Rectal smooth muscle tissue (tissue), 1 donor: ENCODE results near the gene KIF3B.

ENCODE experiments used
- H3K27ac ChIP-seq: one replicate; pipeline ENCODE4 v1.7.0; 2013; ENCODE audit warnings: low read depth, low read length, inconsistent platforms
- H3K27me3 ChIP-seq: one replicate; pipeline ENCODE4 v1.7.0; 2013; ENCODE audit warnings: low read length; ENCODE audit not compliant: control insufficient read depth, insufficient read depth
- H3K36me3 ChIP-seq: one replicate; pipeline ENCODE4 v1.7.0; 2013; ENCODE audit warnings: low read length; ENCODE audit not compliant: control insufficient read depth, insufficient read depth
- H3K4me1 ChIP-seq: one replicate; pipeline ENCODE4 v1.7.0; 2013; ENCODE audit warnings: low read length; ENCODE audit not compliant: control insufficient read depth, insufficient read depth
- H3K4me3 ChIP-seq: one replicate; pipeline ENCODE4 v1.7.0; 2013; ENCODE audit warnings: low read length
- H3K9ac ChIP-seq: one replicate; pipeline ENCODE4 v1.7.0; 2013; ENCODE audit warnings: low read length

KIF3B gene

GRCh38 chr20:32277361-32278198 is at the start of gene KIF3B:
TSS of gene KIF3B (plus strand) at chr20:32277651. CDS start at chr20:32309778, 32,127 bp downstream.
- Histone ChIP-seq H3K36me3 (no peaks in the 10 kb centered on the region), H3K9ac (peak within 1 kb of the TSS; percentile 87), H3K27ac (peak within 1 kb of the TSS; percentile 62), H3K4me3 (peak within 1 kb of the TSS; percentile 96), H3K27me3 (no peaks in the 10 kb centered on the region), H3K4me1 (peaks cover 4% of the 10 kb centered on the region)

- Histone ChIP-seq H3K27ac (no peak overlapping the region), H3K27me3 (no peaks in the 10 kb centered on the region), H3K4me3 (peak overlapping the region; percentile 35), H3K36me3 (peaks cover 22% of the 10 kb centered on the region), H3K9ac (no peak overlapping the region), H3K4me1 (no peaks in the 10 kb centered on the region)
Observed at GRCh38 chr20:32227744-32228688, 49.4 kb upstream of the KIF3B start.

GRCh38 chr20:32229251-32229747 is 48.2 kb upstream of the KIF3B start:
- peaks cover 26% of the 10 kb centered on the region for H3K36me3 ChIP-seq
- no peak overlapping the region for H3K27ac ChIP-seq
- H3K4me1 ChIP-seq = no peaks in the 10 kb centered on the region
- no peaks in the 10 kb centered on the region for H3K27me3 ChIP-seq
- H3K4me3 ChIP-seq = no peak overlapping the region
- no peak overlapping the region for H3K9ac ChIP-seq

- Histone ChIP-seq H3K4me1 (no peaks in the 10 kb centered on the region), H3K4me3 (no peak overlapping the region), H3K27ac (no peak overlapping the region), H3K36me3 (peaks cover 26% of the 10 kb centered on the region), H3K9ac (no peak overlapping the region), H3K27me3 (no peaks in the 10 kb centered on the region)
Observed at GRCh38 chr20:32230707-32231106, 46.7 kb upstream of the KIF3B start.

- H3K27me3 ChIP-seq = no peaks in the 10 kb centered on the region
- H3K27ac ChIP-seq = no peak overlapping the region
- no peak overlapping the region for H3K4me3 ChIP-seq
- H3K4me1 ChIP-seq = no peaks in the 10 kb centered on the region
- no peak overlapping the region for H3K9ac ChIP-seq
- peaks cover 26% of the 10 kb centered on the region for H3K36me3 ChIP-seq
Observed at GRCh38 chr20:32231245-32231644, 46.2 kb upstream of the KIF3B start.

GRCh38 chr20:32231847-32232246 is 45.6 kb upstream of the KIF3B start:
- H3K9ac ChIP-seq = no peak overlapping the region
- no peak overlapping the region for H3K4me3 ChIP-seq
- H3K27me3 ChIP-seq = no peaks in the 10 kb centered on the region
- H3K4me1 ChIP-seq = no peaks in the 10 kb centered on the region
- H3K36me3 ChIP-seq = peaks cover 26% of the 10 kb centered on the region
- no peak overlapping the region for H3K27ac ChIP-seq

- Histone ChIP-seq H3K4me1 (no peaks in the 10 kb centered on the region), H3K27me3 (no peaks in the 10 kb centered on the region), H3K27ac (no peak overlapping the region), H3K36me3 (peaks cover 26% of the 10 kb centered on the region), H3K4me3 (no peak overlapping the region), H3K9ac (no peak overlapping the region)
Observed at GRCh38 chr20:32232326-32232886, 45.0 kb upstream of the KIF3B start.

- H3K36me3 ChIP-seq = peaks cover 22% of the 10 kb centered on the region
Observed at GRCh38 chr20:32233286-32233685, 44.2 kb upstream of the KIF3B start.

GRCh38 chr20:32234135-32234808 is 43.2 kb upstream of the KIF3B start:
- Histone ChIP-seq H3K9ac (no peak overlapping the region), H3K36me3 (peaks cover 20% of the 10 kb centered on the region)

More at GRCh38 chr20:32233286-32233685, 44.2 kb upstream of the KIF3B start:
- no peak overlapping the region for H3K27ac ChIP-seq
- H3K4me3 ChIP-seq = no peak overlapping the region
- no peak overlapping the region for H3K9ac ChIP-seq
- no peaks in the 10 kb centered on the region for H3K4me1 ChIP-seq
- no peaks in the 10 kb centered on the region for H3K27me3 ChIP-seq

GRCh38 chr20:32235331-32236047 is 42.0 kb upstream of the KIF3B start:
- Histone ChIP-seq H3K4me1 (no peaks in the 10 kb centered on the region), H3K36me3 (peaks cover 20% of the 10 kb centered on the region), H3K4me3 (no peak overlapping the region), H3K27me3 (no peaks in the 10 kb centered on the region), H3K27ac (no peak overlapping the region), H3K9ac (no peak overlapping the region)

More at GRCh38 chr20:32234135-32234808, 43.2 kb upstream of the KIF3B start:
- H3K4me1 ChIP-seq = no peaks in the 10 kb centered on the region
- no peak overlapping the region for H3K27ac ChIP-seq
- H3K27me3 ChIP-seq = no peaks in the 10 kb centered on the region
- H3K4me3 ChIP-seq = no peak overlapping the region

- Histone ChIP-seq H3K27ac (no peak overlapping the region), H3K36me3 (peaks cover 15% of the 10 kb centered on the region), H3K4me3 (no peak overlapping the region), H3K27me3 (no peaks in the 10 kb centered on the region), H3K9ac (no peak overlapping the region), H3K4me1 (no peaks in the 10 kb centered on the region)
Observed at GRCh38 chr20:32236048-32236533, 41.4 kb upstream of the KIF3B start.
